NT2/D1 (cell line): ENCODE data around the gene TXN2.

Experiments used
- YY1 ChIP-seq: IDR thresholded peaks from 2 replicates; pipeline ENCODE4 v1.6.1; 2011; ENCODE audit not compliant: insufficient read length, insufficient read depth
- ZNF274 ChIP-seq: IDR thresholded peaks from 2 replicates; pipeline ENCODE4 v1.6.1; 2011; ENCODE audit warnings: mild to moderate bottlenecking, low read depth, low read length

DNA sequence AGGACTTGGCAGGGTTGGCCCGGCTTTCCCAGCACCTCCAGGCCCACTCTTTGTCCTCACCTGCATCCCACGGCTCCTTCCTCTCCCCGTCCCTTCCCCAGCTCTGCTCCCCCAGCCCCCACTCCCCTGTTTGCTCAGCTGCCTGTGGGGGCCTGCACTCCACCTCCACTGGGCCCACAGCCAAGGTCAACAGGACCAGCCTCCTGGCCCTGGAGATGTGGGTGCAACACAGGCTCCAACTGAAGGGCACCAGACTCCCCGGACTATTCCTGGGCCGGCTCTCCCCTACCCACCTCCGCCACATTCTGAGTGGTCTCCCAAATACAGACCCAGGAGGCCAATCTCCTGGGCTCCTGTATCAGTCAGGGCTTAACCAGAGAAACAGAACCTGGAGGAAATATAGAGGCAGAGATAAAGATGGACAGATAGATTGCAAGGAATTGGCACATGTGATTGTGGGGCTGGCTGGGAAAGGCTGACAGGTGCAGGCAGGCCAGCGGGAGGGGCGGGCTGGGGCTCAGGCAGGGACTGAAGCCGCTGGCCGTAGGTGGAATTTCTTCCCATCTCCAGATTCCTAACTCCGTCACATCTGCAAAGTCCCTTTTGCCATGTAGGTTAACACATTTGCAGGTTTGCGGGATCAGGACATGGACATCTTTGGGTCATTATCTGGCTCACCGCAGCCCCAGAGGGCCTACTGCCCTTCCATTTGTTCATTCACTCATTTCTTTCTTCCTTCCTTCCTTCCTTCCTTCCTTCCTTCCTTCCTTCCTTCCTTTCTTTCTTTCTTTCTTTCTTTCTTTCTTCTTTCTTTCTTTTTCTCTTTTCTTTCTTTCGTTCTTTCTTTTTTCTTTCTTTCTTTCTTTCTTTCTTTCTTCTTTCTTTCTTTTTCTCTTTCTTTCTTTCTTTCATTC, 47.9 kb downstream of the TXN2 start:
- no peak for TF ChIP-seq YY1
- TF ChIP-seq ZNF274, result no peak
